SK-N-SH (cell line): ENCODE measurements around the gene SSMEM1. TPM values are rescaled to one million over a fixed set of nuclear protein-coding genes. Genes with fewer than 3 reads are reported as not detected.
"Not testable (repeated sequence)": the region's sequence is repeated elsewhere in the genome, so short reads cannot be mapped to it uniquely, and the experiment has no call there.

Experiments used
- CTCF ChIA-PET: fragments of 300-600, 350-600 bp; formaldehyde crosslinking; extraction: SDS; loops from one replicate; lab custom pipeline; 2021; lab: Yijun Ruan, JAX
- POLR2A ChIA-PET: fragments of 350-600 bp; sonication (Branson Sonifier 250); formaldehyde crosslinking; extraction: SDS; loops from one replicate; lab custom pipeline; 2020; ENCODE audit warnings: antibody characterized with exemption, inconsistent platforms; lab: Yijun Ruan, JAX
- DNase-seq: peaks from one replicate; pipeline ENCODE4 v3.0.0; 2012
- H2AFZ ChIP-seq: fragments of 200-600 bp; sonication (generic); 2 replicates; pipeline ENCODE4 v1.8.1; 2016; ENCODE audit warnings: antibody characterized with exemption, mild to moderate bottlenecking, low read depth
- H3F3A ChIP-seq: fragments of 200-600 bp; sonication (generic); replicated peaks from 2 replicates; pipeline ENCODE3; 2016; ENCODE audit warnings: antibody characterized with exemption, mild to moderate bottlenecking; ENCODE audit not compliant: insufficient read depth
- H3K27ac ChIP-seq, 2 experiments: fragments of 200-500 bp in 1 of 2; fragments of 200-600 bp in 1 of 2; sonication (Bioruptor generic) in 1 of 2; sonication (generic), shearing (Covaris generic) in 1 of 2; 2 replicates each; pipeline versions ENCODE4 v1.5.1 to v1.6.1; 2014 to 2016; ENCODE audit warnings: low read depth in 2 of 2, inconsistent platforms in 1 of 2, low read length in 1 of 2, mild to moderate bottlenecking in 1 of 2, mixed read lengths in 1 of 2
- H3K27me3 ChIP-seq: fragments of 200-600 bp; sonication (generic), shearing (Covaris generic); 2 replicates; pipeline ENCODE4 v1.6.1; 2016; ENCODE audit warnings: mixed run types; ENCODE audit not compliant: insufficient read depth
- H3K36me3 ChIP-seq, 2 experiments: fragments of 200-500 bp in 1 of 2; fragments of 200-600 bp in 1 of 2; sonication (Bioruptor generic) in 1 of 2; sonication (generic) in 1 of 2; replicated peaks in 1 of 2; 2 replicates each; pipeline versions ENCODE3 to v1.5.1; 2014 to 2016; ENCODE audit warnings: low read length in 1 of 2, mild to moderate bottlenecking in 1 of 2; ENCODE audit not compliant: insufficient read depth in 2 of 2, control insufficient read depth in 1 of 2
- H3K4me1 ChIP-seq, 2 experiments: fragments of 200-500 bp in 1 of 2; fragments of 200-600 bp in 1 of 2; sonication (Bioruptor generic) in 1 of 2; sonication (generic), shearing (Covaris generic) in 1 of 2; 2 replicates each; pipeline versions ENCODE4 v1.5.1 to v1.6.1; 2014 to 2016; ENCODE audit warnings: low read depth in 1 of 2, low read length in 1 of 2, mixed run types in 1 of 2; ENCODE audit not compliant: insufficient read depth in 2 of 2, control insufficient read depth in 1 of 2
- H3K4me2 ChIP-seq: fragments of 200-600 bp; sonication (generic), shearing (Covaris generic); 2 replicates; pipeline ENCODE4 v1.6.1; 2017; ENCODE audit warnings: mixed run types
- H3K4me3 ChIP-seq, 2 experiments: fragments of 200-500 bp in 1 of 2; fragments of 200-600 bp in 1 of 2; sonication (Bioruptor generic) in 1 of 2; sonication (generic), shearing (Covaris generic) in 1 of 2; 2 replicates each; pipeline versions ENCODE4 v1.5.1 to v1.8.1; 2014 to 2016; ENCODE audit warnings: low read depth in 2 of 2, inconsistent platforms in 1 of 2, low read length in 1 of 2, mild to moderate bottlenecking in 1 of 2, mixed read lengths in 1 of 2, moderate library complexity in 1 of 2
- H3K79me2 ChIP-seq: fragments of 200-600 bp; sonication (generic); 2 replicates; pipeline ENCODE4 v1.8.1; 2017; ENCODE audit warnings: mild to moderate bottlenecking; ENCODE audit not compliant: insufficient read depth
- H3K9ac ChIP-seq: fragments of 200-600 bp; sonication (generic); 2 replicates; pipeline ENCODE4 v1.6.1; 2017; ENCODE audit warnings: mixed run types
- H3K9me2 ChIP-seq: fragments of 200-600 bp; sonication (generic); 2 replicates; pipeline ENCODE4 v1.6.1; 2017; ENCODE audit warnings: mixed run types
- H3K9me3 ChIP-seq: fragments of 200-600 bp; sonication (generic); 2 replicates; pipeline ENCODE4 v1.6.1; 2017; ENCODE audit warnings: mixed run types, mild to moderate bottlenecking, moderate library complexity
- H4K20me1 ChIP-seq: fragments of 200-600 bp; sonication (generic); 2 replicates; pipeline ENCODE4 v1.6.1; 2017; ENCODE audit warnings: mild to moderate bottlenecking, mixed run types; ENCODE audit not compliant: insufficient read depth
- FOSL2 ChIP-seq: IDR thresholded peaks from 2 replicates; pipeline ENCODE4 v1.4.0; 2012; ENCODE audit warnings: low read depth, mild to moderate bottlenecking, moderate library complexity, borderline replicate concordance
- JUND ChIP-seq: IDR thresholded peaks from 2 replicates; pipeline ENCODE4 v1.4.0; 2012
- NFIC ChIP-seq: IDR thresholded peaks from 2 replicates; pipeline ENCODE4 v1.4.0; 2012; ENCODE audit warnings: borderline replicate concordance
- RXRA ChIP-seq: IDR thresholded peaks from 2 replicates; pipeline ENCODE4 v1.4.0; 2012; ENCODE audit warnings: low read depth, mild to moderate bottlenecking, borderline replicate concordance
- TCF12 ChIP-seq: IDR thresholded peaks from 2 replicates; pipeline ENCODE4 v1.4.0; 2012
- TEAD4 ChIP-seq: IDR thresholded peaks from 2 replicates; pipeline ENCODE4 v1.4.0; 2012; ENCODE audit warnings: mild to moderate bottlenecking, borderline replicate concordance; ENCODE audit not compliant: insufficient read depth
- WGBS: methylation state at CpG from one replicate; pipeline ENCODE4 v1.1.6; 2017; ENCODE audit warnings: low lambda C conversion rate; 5-methylcytosine and 5-hydroxymethylcytosine counted together
- polyA plus RNA-seq, 3 experiments: library from polyadenylated mRNA; depleted of rRNA; stranded (reverse); fragments of >200 nt; gene quantifications; 2 replicates each; pipeline ENCODE4 v1.2.3, GENCODE V29; 2012
- TF ChIP-seq, protein P1 (sequence below): IDR thresholded peaks from 2 replicates; pipeline ENCODE4 v1.6.1; 2012; ENCODE audit warnings: mild to moderate bottlenecking, low read depth, low read length, moderate library complexity
- TF ChIP-seq, protein P2 (sequence below): IDR thresholded peaks from 2 replicates; pipeline ENCODE4; 2012

Gene SSMEM1
- polyA plus RNA-seq, 1 of the 3 experiments (the other 2 are of a cell fraction): not detected

DNA sequence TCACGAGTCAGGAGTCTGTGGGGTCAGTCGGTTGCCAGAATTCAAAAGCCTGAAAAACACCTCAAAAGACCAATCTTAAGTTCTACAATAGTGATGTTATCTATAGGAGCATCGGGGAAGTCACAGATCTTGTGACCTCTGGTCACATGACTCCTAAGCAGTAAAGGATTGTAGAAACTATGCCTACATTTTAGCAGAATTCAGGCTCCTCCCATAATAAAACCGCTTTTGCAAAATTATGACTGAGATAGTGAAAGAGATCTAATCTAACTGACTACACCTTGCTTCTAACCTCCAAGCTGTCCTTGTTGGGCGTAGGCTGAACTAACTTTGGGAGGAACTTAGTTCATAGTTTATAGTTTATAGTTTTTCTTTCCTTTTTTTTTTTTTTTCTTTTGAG is 16.6 kb downstream of the SSMEM1 start:
- POLR2A ChIA-PET: interaction anchor here (0.6 kb wide), 1 partner anchor 13 kb away, joined by 5 read pairs; no protein-coding TSS in a partner anchor
- Histone ChIP-seq H3K36me3 (no peaks in the 10 kb centered on the region), H3K9me3 (no peaks in the 10 kb centered on the region), H3K27ac (no peak overlapping the region), H2AFZ (no peak overlapping the region), H3K4me2 (no peak overlapping the region), H3K9ac (no peak overlapping the region), H3K27me3 (no peaks in the 10 kb centered on the region), H3K4me3 (no peak overlapping the region), H3F3A (no peaks in the 10 kb centered on the region), H4K20me1 (no peaks in the 10 kb centered on the region), H3K4me1 (peaks cover 0 to 6% of the 10 kb centered on the region in 2 experiments; a peak in 2 of 4 replicates), H3K9me2 (no peaks in the 10 kb centered on the region), H3K79me2 (no peaks in the 10 kb centered on the region)
- 92% methylated on average over 5 of the region's 5 CpGs for WGBS
- TF ChIP-seq, protein P1, sequence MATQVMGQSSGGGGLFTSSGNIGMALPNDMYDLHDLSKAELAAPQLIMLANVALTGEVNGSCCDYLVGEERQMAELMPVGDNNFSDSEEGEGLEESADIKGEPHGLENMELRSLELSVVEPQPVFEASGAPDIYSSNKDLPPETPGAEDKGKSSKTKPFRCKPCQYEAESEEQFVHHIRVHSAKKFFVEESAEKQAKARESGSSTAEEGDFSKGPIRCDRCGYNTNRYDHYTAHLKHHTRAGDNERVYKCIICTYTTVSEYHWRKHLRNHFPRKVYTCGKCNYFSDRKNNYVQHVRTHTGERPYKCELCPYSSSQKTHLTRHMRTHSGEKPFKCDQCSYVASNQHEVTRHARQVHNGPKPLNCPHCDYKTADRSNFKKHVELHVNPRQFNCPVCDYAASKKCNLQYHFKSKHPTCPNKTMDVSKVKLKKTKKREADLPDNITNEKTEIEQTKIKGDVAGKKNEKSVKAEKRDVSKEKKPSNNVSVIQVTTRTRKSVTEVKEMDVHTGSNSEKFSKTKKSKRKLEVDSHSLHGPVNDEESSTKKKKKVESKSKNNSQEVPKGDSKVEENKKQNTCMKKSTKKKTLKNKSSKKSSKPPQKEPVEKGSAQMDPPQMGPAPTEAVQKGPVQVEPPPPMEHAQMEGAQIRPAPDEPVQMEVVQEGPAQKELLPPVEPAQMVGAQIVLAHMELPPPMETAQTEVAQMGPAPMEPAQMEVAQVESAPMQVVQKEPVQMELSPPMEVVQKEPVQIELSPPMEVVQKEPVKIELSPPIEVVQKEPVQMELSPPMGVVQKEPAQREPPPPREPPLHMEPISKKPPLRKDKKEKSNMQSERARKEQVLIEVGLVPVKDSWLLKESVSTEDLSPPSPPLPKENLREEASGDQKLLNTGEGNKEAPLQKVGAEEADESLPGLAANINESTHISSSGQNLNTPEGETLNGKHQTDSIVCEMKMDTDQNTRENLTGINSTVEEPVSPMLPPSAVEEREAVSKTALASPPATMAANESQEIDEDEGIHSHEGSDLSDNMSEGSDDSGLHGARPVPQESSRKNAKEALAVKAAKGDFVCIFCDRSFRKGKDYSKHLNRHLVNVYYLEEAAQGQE: no peak
- TF ChIP-seq TEAD4: no peak
- DNase-seq: no peak
- CTCF ChIA-PET: no interaction called here

DNA sequence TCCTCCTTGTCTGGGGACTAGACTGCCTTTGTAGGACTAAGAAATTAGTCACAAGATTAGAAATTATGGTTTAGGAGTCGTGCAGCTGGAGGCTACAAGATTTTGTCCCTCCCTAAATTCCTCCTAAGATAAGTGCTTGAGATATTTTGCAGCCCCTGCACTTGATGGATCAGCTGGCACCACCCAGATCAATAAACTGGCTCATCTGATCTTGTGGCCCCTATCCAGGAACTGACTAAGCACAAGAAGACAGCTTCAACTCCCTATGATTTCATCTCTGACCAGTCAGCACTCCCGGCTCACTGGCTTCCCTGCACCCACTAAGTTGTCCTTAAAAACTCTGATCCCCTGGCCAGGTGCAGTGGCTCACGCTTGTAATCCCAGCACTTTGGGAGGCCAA is 17.3 kb downstream of the SSMEM1 start:
- H3K36me3 ChIP-seq, H2AFZ ChIP-seq, H3K27me3 ChIP-seq, DNase-seq, H3K79me2 ChIP-seq, H4K20me1 ChIP-seq, H3K9ac ChIP-seq, H3K4me3 ChIP-seq, H3K9me2 ChIP-seq, CTCF ChIA-PET, H3K4me2 ChIP-seq, H3F3A ChIP-seq, H3K9me3 ChIP-seq, H3K27ac ChIP-seq: not testable (repeated sequence)
- peaks cover 0 to 11% of the 10 kb centered on the region in 2 experiments; a peak in 2 of 4 replicates for H3K4me1 ChIP-seq
- 0 out of 2 replicates have a peak, but pooled peaks have one; percentile 23 for TF ChIP-seq FOSL2
- TF ChIP-seq, protein P2, sequence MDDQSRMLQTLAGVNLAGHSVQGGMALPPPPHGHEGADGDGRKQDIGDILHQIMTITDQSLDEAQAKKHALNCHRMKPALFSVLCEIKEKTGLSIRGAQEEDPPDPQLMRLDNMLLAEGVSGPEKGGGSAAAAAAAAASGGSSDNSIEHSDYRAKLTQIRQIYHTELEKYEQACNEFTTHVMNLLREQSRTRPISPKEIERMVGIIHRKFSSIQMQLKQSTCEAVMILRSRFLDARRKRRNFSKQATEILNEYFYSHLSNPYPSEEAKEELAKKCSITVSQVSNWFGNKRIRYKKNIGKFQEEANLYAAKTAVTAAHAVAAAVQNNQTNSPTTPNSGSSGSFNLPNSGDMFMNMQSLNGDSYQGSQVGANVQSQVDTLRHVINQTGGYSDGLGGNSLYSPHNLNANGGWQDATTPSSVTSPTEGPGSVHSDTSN: peak; percentile 48
- 0 out of 2 replicates have a peak, but pooled peaks have one; percentile 18 for TF ChIP-seq RXRA
- TF ChIP-seq NFIC: peak; percentile 44; the same call in 1 of the 2 replicates
- peak; percentile 25; the same call in 1 of the 2 replicates for TF ChIP-seq JUND
- TF ChIP-seq TCF12: peak; percentile 41; the same call in 1 of the 2 replicates
- WGBS: 35% methylated on average over 3 of the region's 3 CpGs
- POLR2A ChIA-PET: interaction anchor here (0.6 kb wide), 1 partner anchor 14 kb away, joined by 5 read pairs; no protein-coding TSS in a partner anchor
